NCI-H146 treated with DMSO at 0.1 percent for 48 hours (cell line): ENCODE results near the gene LBX2.

Source experiments
- DNase-seq: peaks from one replicate; lab custom pipeline; 2025; ENCODE audit not compliant: unreplicated experiment; lab: John Stamatoyannopoulos, UW

LBX2 gene

GRCh38 chr2:74505448-74506246 lies 6.2 kb upstream of the LBX2 start:
- no peak for DNase-seq

GRCh38 chr2:74504591-74504990 lies 5.2 kb upstream of the LBX2 start:
- DNase-seq = no peak

- no peak for DNase-seq
Measured at GRCh38 chr2:74503506-74504475, 4.4 kb upstream of the LBX2 start.

DNA sequence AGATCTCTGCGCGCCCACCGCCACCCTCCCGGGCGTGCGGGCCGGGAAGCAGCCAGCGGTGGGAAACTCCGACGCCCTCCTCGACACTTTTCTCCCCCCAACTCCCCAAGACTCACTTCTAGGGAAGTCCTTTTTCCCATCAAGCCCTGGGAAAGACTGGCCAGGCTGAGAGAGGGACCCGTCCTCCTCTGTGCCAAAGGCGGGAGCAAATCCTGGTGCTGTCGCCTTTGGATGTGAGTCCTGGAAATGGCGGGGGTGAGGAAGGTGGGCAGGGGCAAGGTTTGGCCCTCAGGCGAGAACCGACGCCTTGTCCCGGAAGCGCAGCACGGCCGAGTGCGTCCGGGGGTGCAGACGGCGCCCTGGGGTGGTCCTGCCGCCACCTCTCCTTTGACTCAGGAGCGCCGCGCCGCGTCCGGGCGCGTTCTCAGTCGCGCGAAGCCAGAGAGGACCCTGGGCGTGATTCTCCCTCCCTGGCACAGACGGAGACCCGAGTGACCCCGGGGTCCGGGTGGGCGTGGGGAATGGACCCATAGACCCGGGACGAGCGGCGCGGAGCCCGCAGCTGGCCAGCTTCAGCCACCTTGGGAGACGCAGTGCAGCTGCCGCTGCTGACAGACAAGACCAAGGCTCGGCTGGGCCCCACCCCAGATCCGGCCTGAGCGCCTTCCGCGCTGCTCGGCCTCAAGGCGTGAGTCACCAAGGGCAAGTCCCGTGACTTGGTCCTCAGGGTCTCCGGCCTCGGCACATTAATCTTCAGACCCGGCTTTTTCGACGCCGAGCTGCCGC lies 3.5 kb upstream of the LBX2 start:
- no peak for DNase-seq

DNA sequence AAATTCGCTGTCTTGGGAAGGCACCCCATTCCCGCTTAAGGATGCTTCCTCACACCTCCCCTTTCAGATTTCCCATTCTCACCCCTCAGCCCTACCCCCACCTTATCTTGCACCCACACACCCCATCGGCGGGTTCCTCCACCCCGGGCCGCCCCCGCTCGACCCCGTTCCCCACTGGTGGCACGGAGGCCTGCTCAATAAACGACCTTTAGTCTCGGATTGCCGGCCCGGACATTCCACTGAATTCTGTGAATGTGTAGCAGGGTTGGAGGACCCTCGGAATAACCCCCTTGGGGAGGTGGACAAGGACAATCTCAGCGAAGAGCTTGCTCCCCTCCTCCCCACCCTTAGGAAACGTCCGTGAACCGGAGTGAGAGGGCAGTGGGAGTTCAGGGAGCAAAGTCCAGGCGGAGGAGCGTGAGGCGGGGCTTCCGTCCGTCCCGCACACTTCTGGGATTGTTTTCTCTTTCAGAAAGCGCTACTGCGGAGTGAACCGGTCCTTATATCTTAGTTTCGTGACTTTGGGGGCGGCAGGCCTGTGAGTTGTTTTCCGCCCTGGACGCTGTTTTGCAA lies 2.8 kb upstream of the LBX2 start:
- no peak for DNase-seq

DNA sequence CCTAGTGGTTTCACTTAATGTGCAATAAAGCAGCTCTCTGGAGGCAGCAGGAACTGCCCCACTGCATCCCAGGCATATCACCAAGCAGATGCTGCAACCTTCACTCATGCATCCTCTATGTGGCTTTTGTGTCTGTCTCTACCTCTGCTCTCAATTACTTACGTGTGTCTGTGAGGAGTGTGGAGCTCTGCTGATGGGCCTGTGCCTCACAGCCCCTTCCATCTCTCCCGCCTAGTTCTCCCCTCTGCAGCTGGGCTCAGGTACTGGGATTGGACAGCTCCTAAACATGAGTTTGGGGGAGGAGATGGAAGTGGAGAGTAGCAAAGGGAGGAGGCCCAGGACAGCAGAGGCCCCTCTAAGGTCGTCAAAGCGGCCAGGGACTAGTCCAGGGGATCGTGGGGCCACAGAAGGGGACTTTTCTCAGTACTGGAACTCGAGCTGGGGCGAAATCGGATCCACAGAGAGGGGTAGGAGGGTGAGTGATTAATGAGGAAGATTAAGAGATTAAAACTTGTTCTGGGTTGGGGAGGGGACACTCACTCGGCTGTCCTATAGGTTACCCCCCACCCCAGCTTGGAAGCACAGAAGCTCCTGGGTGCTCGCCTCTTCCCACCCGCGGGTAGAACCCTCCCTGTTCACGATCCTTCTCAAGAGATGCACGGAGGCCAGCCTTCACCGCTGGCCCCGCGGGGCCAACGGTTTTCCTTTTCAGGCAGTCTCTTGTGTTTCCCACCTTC lies 2.1 kb upstream of the LBX2 start:
- DNase-seq = no peak

GRCh38 chr2:74500578-74500946 lies 1.2 kb upstream of the LBX2 start:
- DNase-seq = no peak

- DNase-seq = no peak
Measured at GRCh38 chr2:74499940-74500577, 656 bp upstream of the LBX2 start.

- DNase-seq = no peak
Measured at GRCh38 chr2:74498500-74499266, 720 bp downstream of the LBX2 start.

DNA sequence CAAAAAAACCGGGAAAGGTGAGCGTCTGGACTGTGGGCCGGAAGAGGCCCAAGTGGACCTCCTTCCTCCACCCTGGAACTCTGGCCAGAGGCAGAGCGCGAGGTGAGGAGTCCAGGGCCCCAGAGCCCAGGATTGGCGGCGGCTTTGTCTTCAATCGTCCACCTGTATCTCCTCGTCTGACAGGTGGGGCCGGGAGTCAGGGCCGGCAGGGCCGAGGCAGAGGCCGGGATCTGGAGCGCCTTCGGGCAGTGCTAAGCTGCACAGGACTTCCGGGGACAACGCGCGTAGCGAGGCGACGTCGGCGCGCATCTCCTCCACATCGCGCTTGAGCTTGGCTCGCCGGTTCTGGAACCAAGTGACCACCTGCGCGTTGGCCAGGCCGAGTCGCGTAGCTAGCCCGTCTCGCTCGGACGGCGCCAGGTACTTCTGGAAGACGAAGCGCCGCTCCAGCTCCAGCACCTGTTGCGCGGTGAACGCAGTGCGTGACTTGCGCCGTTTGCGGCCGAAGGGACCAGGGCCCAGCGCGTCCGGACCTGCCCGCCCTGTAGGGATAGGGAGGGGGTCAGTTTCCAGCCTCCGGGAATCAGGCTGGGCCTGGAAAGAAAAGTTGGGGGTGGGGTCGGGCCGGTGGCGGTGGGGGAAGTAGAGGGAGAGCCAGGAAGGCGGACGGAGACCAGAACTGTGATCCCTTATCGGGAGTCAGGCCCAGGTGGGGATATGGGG lies 1.5 kb downstream of the LBX2 start:
- DNase-seq = peak; percentile 55

- DNase-seq = no peak
Measured at GRCh38 chr2:74496997-74497776, 2.2 kb downstream of the LBX2 start.

DNA sequence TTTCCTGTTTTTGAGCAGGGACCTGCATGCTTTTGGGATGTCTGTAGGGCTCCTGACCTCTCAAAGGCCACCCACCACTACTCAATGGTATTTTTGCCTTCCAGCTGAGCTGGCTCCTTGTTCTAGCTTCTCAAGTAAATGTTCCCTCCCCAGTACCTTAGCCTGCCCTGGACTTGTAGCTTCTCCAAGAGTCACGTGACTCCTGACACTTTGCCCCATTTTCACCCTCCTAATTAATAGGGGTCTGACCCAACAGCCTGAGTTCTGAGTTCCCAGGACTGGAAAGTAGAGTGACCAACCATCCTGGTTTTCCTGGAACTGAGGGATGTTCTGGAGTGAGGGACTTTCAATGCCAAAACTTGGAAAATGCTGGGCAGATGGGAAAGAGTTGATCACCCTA lies 4.0 kb downstream of the LBX2 start:
- no peak for DNase-seq

GRCh38 chr2:74493546-74493945 lies 5.9 kb downstream of the LBX2 start:
- no peak for DNase-seq

- no peak for DNase-seq
Measured at GRCh38 chr2:74491648-74492544, 7.5 kb downstream of the LBX2 start.

DNA sequence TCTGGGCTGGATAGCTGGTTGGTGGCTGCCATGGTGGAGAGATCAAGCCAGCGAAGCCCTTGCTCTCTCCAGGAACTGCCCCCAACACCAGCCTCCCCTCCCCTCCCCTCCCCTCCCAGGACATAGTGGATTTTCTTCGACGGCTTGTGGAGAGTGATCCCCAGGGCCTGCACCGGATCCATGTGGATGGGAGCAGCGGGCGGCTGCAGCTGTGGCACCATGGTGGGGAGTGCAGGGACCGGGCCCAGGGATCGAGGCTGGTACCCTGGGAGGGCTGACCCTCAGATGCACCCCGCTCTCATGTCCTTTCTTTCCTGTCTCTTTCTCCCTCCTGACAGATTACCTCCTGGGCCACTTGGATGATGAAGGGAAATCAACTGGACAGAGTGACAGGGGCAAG lies 9.5 kb downstream of the LBX2 start:
- DNase-seq = no peak

GRCh38 chr2:74488643-74489481 lies 10.5 kb downstream of the LBX2 start:
- no peak for DNase-seq
